HEK293 (cell line): ENCODE measurements around the gene DPH7.

Experiments
- CTCF ChIA-PET: fragments of 350-600 bp; formaldehyde crosslinking; extraction: SDS; loops from one replicate; lab custom pipeline; 2021; ENCODE audit warnings: antibody characterized with exemption; lab: Yijun Ruan, JAX
- POLR2A ChIA-PET: fragments of 300-600 bp; formaldehyde crosslinking; extraction: SDS; loops from one replicate; lab custom pipeline; 2020; ENCODE audit warnings: antibody characterized with exemption, inconsistent platforms; lab: Yijun Ruan, JAX
- H3K27ac ChIP-seq: fragments of 200-500 bp; sonication (Bioruptor generic); 2 replicates; pipeline ENCODE4 v1.5.1; 2014; ENCODE audit warnings: low read depth, low read length, control low read depth, inconsistent platforms; ENCODE audit errors: extremely low read depth
- H3K36me3 ChIP-seq, 2 experiments: fragments of 200-500 bp in 1 of 2; sonication (Bioruptor generic) in 1 of 2; 1 replicate in 1 of 2; 2 replicates in 1 of 2; pipeline ENCODE4 v1.5.1; 2014 to 2017; ENCODE audit warnings: inconsistent platforms in 2 of 2, low read length in 2 of 2; ENCODE audit not compliant: control insufficient read depth in 2 of 2, insufficient read depth in 1 of 2
- H3K4me1 ChIP-seq: fragments of 200-500 bp; sonication (Bioruptor generic); 2 replicates; pipeline ENCODE4 v1.5.1; 2014; ENCODE audit warnings: mild to moderate bottlenecking, low read length, inconsistent platforms; ENCODE audit not compliant: control insufficient read depth, insufficient read depth
- H3K4me3 ChIP-seq: 2 replicates; pipeline ENCODE4 v1.5.1; 2011; ENCODE audit warnings: low read depth, mild to moderate bottlenecking, control low read depth, low read length, moderate library complexity
- H3K9me3 ChIP-seq: fragments of 200-500 bp; sonication (Bioruptor generic); 2 replicates; pipeline ENCODE4 v1.5.1; 2014; ENCODE audit warnings: low read depth, low read length, inconsistent platforms; ENCODE audit not compliant: control insufficient read depth, insufficient read depth
- HIC1 ChIP-seq: fragments of 450-650 bp; formaldehyde crosslinking; IDR thresholded peaks from 2 replicates; pipeline ENCODE4 v1.5.1; 2016; ENCODE audit warnings: missing biosample characterization, missing genetic modification characterization
- KLF7 ChIP-seq: fragments of 450-650 bp; formaldehyde crosslinking; IDR thresholded peaks from 2 replicates; pipeline ENCODE4 v1.5.1; 2016; ENCODE audit warnings: missing biosample characterization, missing genetic modification characterization, borderline replicate concordance
- KLF8 ChIP-seq: fragments of 450-650 bp; formaldehyde crosslinking; IDR thresholded peaks from 2 replicates; pipeline ENCODE4 v1.5.1; 2016; ENCODE audit warnings: missing biosample characterization, missing genetic modification characterization
- PRDM10 ChIP-seq: fragments of 450-650 bp; formaldehyde crosslinking; IDR thresholded peaks from 2 replicates; pipeline ENCODE4 v1.5.1; 2016; ENCODE audit warnings: missing biosample characterization, missing genetic modification characterization
- SP3 ChIP-seq: fragments of 450-650 bp; formaldehyde crosslinking; IDR thresholded peaks from 2 replicates; pipeline ENCODE4 v1.5.1; 2016; ENCODE audit warnings: missing biosample characterization, missing genetic modification characterization
- SP7 ChIP-seq: fragments of 450-650 bp; formaldehyde crosslinking; IDR thresholded peaks from 2 replicates; pipeline ENCODE4 v1.5.1; 2016; ENCODE audit warnings: missing biosample characterization, missing genetic modification characterization
- ZBTB17 ChIP-seq: fragments of 450-650 bp; formaldehyde crosslinking; IDR thresholded peaks from 2 replicates; pipeline ENCODE4 v1.5.1; 2016; ENCODE audit warnings: missing biosample characterization, missing genetic modification characterization
- ZNF155 ChIP-seq: fragments of 450-650 bp; formaldehyde crosslinking; IDR thresholded peaks from 2 replicates; pipeline ENCODE4 v1.5.1; 2016; ENCODE audit warnings: missing biosample characterization, missing genetic modification characterization
- ZNF202 ChIP-seq: fragments of 450-650 bp; formaldehyde crosslinking; IDR thresholded peaks from 2 replicates; pipeline ENCODE4 v1.5.1; 2016; ENCODE audit warnings: missing biosample characterization, missing genetic modification characterization, borderline replicate concordance
- ZNF223 ChIP-seq: fragments of 450-650 bp; formaldehyde crosslinking; IDR thresholded peaks from 2 replicates; pipeline ENCODE4 v1.5.1; 2016; ENCODE audit warnings: missing biosample characterization, missing genetic modification characterization
- ZNF23 ChIP-seq: fragments of 450-650 bp; formaldehyde crosslinking; IDR thresholded peaks from 2 replicates; pipeline ENCODE4 v1.5.1; 2016; ENCODE audit warnings: missing biosample characterization, missing genetic modification characterization, borderline replicate concordance
- ZNF274 ChIP-seq, 2 experiments: fragments of 200-500 bp in 1 of 2; fragments of 450-650 bp in 1 of 2; sonication (Bioruptor generic) in 1 of 2; formaldehyde crosslinking in 1 of 2; IDR thresholded peaks; 2 replicates each; pipeline versions ENCODE4 v1.5.1 to v1.6.1; 2014 to 2016; ENCODE audit warnings: borderline replicate concordance in 1 of 2, inconsistent platforms in 1 of 2, low read length in 1 of 2, missing biosample characterization in 1 of 2, missing genetic modification characterization in 1 of 2
- ZNF280C ChIP-seq: fragments of 450-650 bp; formaldehyde crosslinking; IDR thresholded peaks from 2 replicates; pipeline ENCODE4 v1.5.1; 2016; ENCODE audit warnings: missing biosample characterization, missing genetic modification characterization
- ZNF37A ChIP-seq: fragments of 450-650 bp; IDR thresholded peaks from 2 replicates; pipeline ENCODE4 v1.5.1; 2018; ENCODE audit warnings: missing biosample characterization, missing genetic modification characterization
- ZNF394 ChIP-seq: fragments of 450-650 bp; formaldehyde crosslinking; IDR thresholded peaks from 2 replicates; pipeline ENCODE4 v1.5.1; 2016; ENCODE audit warnings: missing biosample characterization, missing genetic modification characterization, mild to moderate bottlenecking, moderate library complexity, borderline replicate concordance
- ZNF544 ChIP-seq: fragments of 450-650 bp; formaldehyde crosslinking; IDR thresholded peaks from 2 replicates; pipeline ENCODE4 v1.5.0; 2017; ENCODE audit warnings: missing biosample characterization, missing genetic modification characterization
- ZNF548 ChIP-seq: fragments of 450-650 bp; formaldehyde crosslinking; IDR thresholded peaks from 2 replicates; pipeline ENCODE4 v1.5.1; 2016; ENCODE audit warnings: missing biosample characterization, missing genetic modification characterization
- ZNF555 ChIP-seq: fragments of 450-650 bp; formaldehyde crosslinking; conservative IDR thresholded peaks from 2 replicates; pipeline ENCODE4 v1.5.1; 2017; ENCODE audit warnings: missing biosample characterization, mild to moderate bottlenecking, missing genetic modification characterization, inconsistent platforms
- ZNF558 ChIP-seq: fragments of 450-650 bp; formaldehyde crosslinking; IDR thresholded peaks from 2 replicates; pipeline ENCODE4 v1.5.1; 2016; ENCODE audit warnings: missing biosample characterization, missing genetic modification characterization
- ZNF596 ChIP-seq: fragments of 450-650 bp; IDR thresholded peaks from 2 replicates; pipeline ENCODE4 v1.5.0; 2018; ENCODE audit warnings: missing biosample characterization, mild to moderate bottlenecking, missing genetic modification characterization, moderate library complexity
- ZNF624 ChIP-seq: fragments of 450-650 bp; formaldehyde crosslinking; IDR thresholded peaks from 2 replicates; pipeline ENCODE4 v1.5.1; 2017; ENCODE audit warnings: missing biosample characterization, missing genetic modification characterization
- ZNF843 ChIP-seq: fragments of 450-650 bp; formaldehyde crosslinking; IDR thresholded peaks from 2 replicates; pipeline ENCODE4 v1.5.1; 2016; ENCODE audit warnings: missing biosample characterization, missing genetic modification characterization
- ZSCAN18 ChIP-seq: fragments of 450-650 bp; formaldehyde crosslinking; IDR thresholded peaks from 2 replicates; pipeline ENCODE4 v1.5.1; 2016; ENCODE audit warnings: missing biosample characterization, missing genetic modification characterization

The DPH7 gene

GRCh38 chr9:137550231-137550621 lies 28.5 kb downstream of the DPH7 start, which contains the start of gene PNPLA7 (continued):
- TF ChIP-seq ZNF624 (tag by site-specific recombination) (no peak), KLF7 (tag by site-specific recombination) (0 out of 2 replicates have a peak, but pooled peaks have one; percentile 49), ZSCAN18 (tag by site-specific recombination) (no peak), ZNF555 (no peak), ZNF544 (tag by site-specific recombination) (no peak), KLF8 (tag by site-specific recombination) (peak; percentile 82), ZNF596 (no peak), SP7 (tag by site-specific recombination) (peak; percentile 64), ZBTB17 (tag by site-specific recombination) (peak; percentile 87), PRDM10 (peak; percentile 43; the same call in 1 of the 2 replicates), ZNF202 (tag by site-specific recombination) (no peak)

- Histone ChIP-seq H3K36me3 (peaks cover 0 to 4% of the 10 kb centered on the region in 2 experiments; a peak in 2 of 3 replicates), H3K4me3 (no peak overlapping the region), H3K4me1 (no peaks in the 10 kb centered on the region), H3K27ac (no peak overlapping the region), H3K9me3 (no peaks in the 10 kb centered on the region)
- ChIA-PET CTCF (interaction anchor here (0.6 to 6.2 kb wide), 3 partner anchors 13 to 418 kb away, joined by 3 to 35 read pairs (median 5); no protein-coding TSS in a partner anchor), POLR2A (no interaction called here)
- TF ChIP-seq ZNF223 (tag by site-specific recombination) (no peak), ZNF558 (tag by site-specific recombination) (no peak), HIC1 (no peak), ZNF843 (tag by site-specific recombination) (no peak), SP3 (tag by site-specific recombination) (no peak), ZNF280C (tag by site-specific recombination) (no peak), ZNF548 (tag by site-specific recombination) (no peak), ZNF23 (tag by site-specific recombination) (no peak), ZNF274 (IDR thresholded peaks at IDR 0.05; ENCODE audit: low read length) (no peak), ZNF274 (tag by site-specific recombination; IDR thresholded peaks at IDR 0.05; ENCODE audit: borderline replicate concordance) (no peak), ZNF155 (tag by site-specific recombination) (no peak), ZNF37A (no peak), ZNF394 (tag by site-specific recombination) (no peak)
Measured at GRCh38 chr9:137547687-137548543, 30.8 kb downstream of the DPH7 start.
